ENCODE measurements around the gene RBM33. TPM values are rescaled to one million over a fixed set of nuclear protein-coding genes. Genes with fewer than 3 reads are reported as not detected.

The RBM33 gene
- total RNA-seq, 1 donor from 2014 or later = 30.8 TPM

DNA sequence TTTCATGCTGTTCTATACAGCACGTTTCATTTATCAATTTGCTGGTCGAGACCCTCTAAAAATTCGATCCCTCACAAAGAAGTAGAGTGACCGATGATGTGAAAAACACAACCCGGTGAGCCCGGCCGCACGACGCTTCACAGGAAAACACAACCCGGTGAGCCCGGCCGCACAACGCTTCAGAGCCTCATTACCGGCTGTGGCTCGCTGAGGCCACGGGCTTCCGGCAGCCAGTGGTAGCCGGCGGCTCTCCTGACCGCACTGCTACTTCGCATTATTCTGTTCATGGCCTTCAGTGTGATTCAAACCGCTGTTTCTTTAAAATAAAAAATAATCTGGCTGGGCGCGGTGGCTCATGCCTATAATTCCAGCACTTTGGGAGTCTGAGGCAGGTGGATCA, 42.3 kb upstream of the RBM33 start:
- Histone ChIP-seq H3K4me1 (no peaks in the 10 kb centered on the region), H3K27me3 (ENCODE audit: low read depth) (peaks cover 54% of the 10 kb centered on the region), H3K27ac (replicated peaks) (no peak overlapping the region), H3K9me3 (replicated peaks) (no peaks in the 10 kb centered on the region), H3K4me3 (no peak overlapping the region), H3K36me3 (no peaks in the 10 kb centered on the region)
- TF ChIP-seq, protein P1, sequence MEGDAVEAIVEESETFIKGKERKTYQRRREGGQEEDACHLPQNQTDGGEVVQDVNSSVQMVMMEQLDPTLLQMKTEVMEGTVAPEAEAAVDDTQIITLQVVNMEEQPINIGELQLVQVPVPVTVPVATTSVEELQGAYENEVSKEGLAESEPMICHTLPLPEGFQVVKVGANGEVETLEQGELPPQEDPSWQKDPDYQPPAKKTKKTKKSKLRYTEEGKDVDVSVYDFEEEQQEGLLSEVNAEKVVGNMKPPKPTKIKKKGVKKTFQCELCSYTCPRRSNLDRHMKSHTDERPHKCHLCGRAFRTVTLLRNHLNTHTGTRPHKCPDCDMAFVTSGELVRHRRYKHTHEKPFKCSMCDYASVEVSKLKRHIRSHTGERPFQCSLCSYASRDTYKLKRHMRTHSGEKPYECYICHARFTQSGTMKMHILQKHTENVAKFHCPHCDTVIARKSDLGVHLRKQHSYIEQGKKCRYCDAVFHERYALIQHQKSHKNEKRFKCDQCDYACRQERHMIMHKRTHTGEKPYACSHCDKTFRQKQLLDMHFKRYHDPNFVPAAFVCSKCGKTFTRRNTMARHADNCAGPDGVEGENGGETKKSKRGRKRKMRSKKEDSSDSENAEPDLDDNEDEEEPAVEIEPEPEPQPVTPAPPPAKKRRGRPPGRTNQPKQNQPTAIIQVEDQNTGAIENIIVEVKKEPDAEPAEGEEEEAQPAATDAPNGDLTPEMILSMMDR (IDR thresholded peaks at IDR 0.05; ENCODE audit: borderline replicate concordance) = no peak
- no peak for DNase-seq
- intact Hi-C loops (cut with micrococcal nuclease) = no loop called here

- TF ChIP-seq, protein P1 (IDR thresholded peaks at IDR 0.05; ENCODE audit: borderline replicate concordance) = no peak
- no peak for DNase-seq
- Histone ChIP-seq H3K9me3 (replicated peaks) (no peaks in the 10 kb centered on the region), H3K27me3 (ENCODE audit: low read depth) (peaks cover 54% of the 10 kb centered on the region), H3K36me3 (no peaks in the 10 kb centered on the region), H3K27ac (replicated peaks) (no peak overlapping the region), H3K4me1 (no peaks in the 10 kb centered on the region), H3K4me3 (no peak overlapping the region)
- intact Hi-C loops (cut with micrococcal nuclease) = no loop called here
Observed at GRCh38 chr7:155602750-155603149, 41.7 kb upstream of the RBM33 start.

- intact Hi-C loops (cut with micrococcal nuclease) = no loop called here
- no peaks in the 10 kb centered on the region for H3K36me3 ChIP-seq
- H3K4me3 ChIP-seq = no peak overlapping the region
- no peak overlapping the region for H3K27ac ChIP-seq (replicated peaks)
- H3K4me1 ChIP-seq = no peaks in the 10 kb centered on the region
- TF ChIP-seq, protein P1 (IDR thresholded peaks at IDR 0.05; ENCODE audit: borderline replicate concordance) = no peak
- H3K27me3 ChIP-seq (ENCODE audit: low read depth) = peaks cover 54% of the 10 kb centered on the region
- DNase-seq = no peak
- no peaks in the 10 kb centered on the region for H3K9me3 ChIP-seq (replicated peaks)
Observed at GRCh38 chr7:155603205-155603857, 41.1 kb upstream of the RBM33 start.

- Histone ChIP-seq H3K27ac (replicated peaks) (no peak overlapping the region), H3K4me3 (no peak overlapping the region), H3K27me3 (ENCODE audit: low read depth) (peaks cover 52% of the 10 kb centered on the region), H3K36me3 (no peaks in the 10 kb centered on the region), H3K9me3 (replicated peaks) (no peaks in the 10 kb centered on the region), H3K4me1 (no peaks in the 10 kb centered on the region)
- intact Hi-C loops (cut with micrococcal nuclease) = no loop called here
- no peak for DNase-seq
- TF ChIP-seq, protein P1 (IDR thresholded peaks at IDR 0.05; ENCODE audit: borderline replicate concordance) = no peak
Observed at GRCh38 chr7:155603858-155604503, 40.5 kb upstream of the RBM33 start.

DNA sequence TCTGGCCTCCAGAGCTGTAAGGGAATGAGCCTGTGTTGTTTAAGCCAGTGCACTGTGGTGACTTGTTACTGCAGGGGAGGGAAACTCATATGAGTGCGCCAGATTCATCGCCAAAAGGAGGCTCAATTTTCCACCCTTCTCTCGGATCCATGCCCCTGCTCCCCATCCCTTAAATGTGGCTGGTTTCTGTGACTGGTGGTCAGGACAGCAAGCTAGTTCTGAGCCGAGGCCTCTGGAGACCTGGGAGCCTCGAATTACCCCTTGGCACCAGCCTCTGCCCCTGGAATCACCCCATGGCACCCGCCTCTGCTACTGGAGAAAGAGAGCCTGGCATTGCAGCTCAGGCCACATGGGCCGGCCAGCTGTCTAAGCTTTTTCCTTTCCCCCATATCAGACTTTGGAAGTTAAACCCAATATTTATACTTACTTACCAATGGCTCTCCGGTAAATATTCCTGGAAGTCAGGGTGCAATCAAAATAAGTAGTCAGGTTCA, 39.9 kb upstream of the RBM33 start:
- Histone ChIP-seq H3K27ac (replicated peaks) (no peak overlapping the region), H3K27me3 (ENCODE audit: low read depth) (peaks cover 46% of the 10 kb centered on the region), H3K36me3 (no peaks in the 10 kb centered on the region), H3K4me1 (no peaks in the 10 kb centered on the region), H3K4me3 (no peak overlapping the region), H3K9me3 (replicated peaks) (no peaks in the 10 kb centered on the region)
- TF ChIP-seq, protein P1 (IDR thresholded peaks at IDR 0.05; ENCODE audit: borderline replicate concordance) = no peak
- intact Hi-C loops (cut with micrococcal nuclease) = no loop called here
- DNase-seq = no peak
